Kidney glomerular epithelial cell (primary cell): Measurements from ENCODE around the gene FCER1G.
"Not testable (repeated sequence)": the region's sequence is repeated elsewhere in the genome, so short reads cannot be mapped to it uniquely, and the experiment has no call there.

Source experiments
- DNase-seq: peaks from one replicate; lab custom pipeline; 2025; lab: John Stamatoyannopoulos, UW

The FCER1G gene

DNA sequence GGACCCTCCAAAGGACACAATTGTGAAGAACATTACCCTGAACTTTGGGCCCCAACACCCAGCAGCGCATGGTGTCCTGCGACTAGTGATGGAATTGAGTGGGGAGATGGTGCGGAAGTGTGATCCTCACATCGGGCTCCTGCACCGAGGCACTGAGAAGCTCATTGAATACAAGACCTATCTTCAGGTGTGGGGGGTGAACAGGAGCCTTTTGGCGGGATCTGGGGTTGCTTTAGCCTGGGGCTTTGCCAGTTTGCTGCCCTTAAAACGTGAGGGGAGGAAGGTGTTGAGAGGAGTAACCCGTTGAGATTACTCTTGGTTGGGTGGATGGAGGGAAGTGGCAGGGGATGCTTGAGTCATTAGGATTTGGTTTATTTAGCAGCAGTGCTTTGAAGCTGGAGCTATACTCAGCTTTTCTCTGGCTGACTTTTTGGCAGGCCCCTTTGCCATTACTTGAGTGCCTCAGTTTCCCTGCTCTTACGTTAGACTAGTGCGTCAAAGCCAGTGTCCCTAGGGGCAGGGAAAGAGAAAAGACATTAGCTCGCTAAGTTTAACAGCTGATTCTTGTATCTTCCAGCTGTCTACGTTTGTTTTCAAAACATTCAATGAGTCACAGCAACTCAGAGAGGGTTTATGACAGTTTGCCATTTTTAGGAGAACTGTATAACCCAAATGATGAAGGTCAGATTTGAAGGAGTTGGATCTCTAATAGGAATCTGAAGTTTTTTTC is 8.5 kb upstream of the FCER1G start:
- no peak for DNase-seq

DNA sequence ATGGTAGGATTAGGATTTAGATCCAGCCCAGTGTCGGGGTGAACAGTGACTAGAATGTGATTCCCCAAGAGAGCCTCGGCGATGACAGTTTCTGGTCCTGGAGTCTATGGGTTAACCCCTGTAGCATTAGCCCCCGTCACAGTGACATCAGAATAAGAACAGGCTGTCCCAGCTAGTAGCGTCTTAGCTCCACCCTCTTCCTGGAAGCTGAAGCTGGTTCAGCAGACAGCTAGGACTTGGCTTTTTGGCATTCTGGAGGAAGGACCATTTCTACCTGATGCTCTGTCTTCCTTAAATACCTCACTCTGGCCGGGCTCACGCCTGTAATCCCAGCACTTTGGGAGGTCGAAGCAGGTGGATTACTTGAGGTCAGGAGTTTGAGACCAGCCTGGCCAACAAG is 7.9 kb upstream of the FCER1G start:
- no peak for DNase-seq

- DNase-seq, result peak; percentile 74
Measured at GRCh38 chr1:161209790-161210409, 5.2 kb upstream of the FCER1G start.

- no peak for DNase-seq
Measured at GRCh38 chr1:161214369-161214768, 726 bp upstream of the FCER1G start.

- DNase-seq, result peak; percentile 14
Measured at GRCh38 chr1:161216945-161217712, 2.0 kb downstream of the FCER1G start.

GRCh38 chr1:161217831-161218230 is 2.7 kb downstream of the FCER1G start:
- no peak for DNase-seq

GRCh38 chr1:161218301-161219077 is 3.4 kb downstream of the FCER1G start:
- no peak for DNase-seq

DNA sequence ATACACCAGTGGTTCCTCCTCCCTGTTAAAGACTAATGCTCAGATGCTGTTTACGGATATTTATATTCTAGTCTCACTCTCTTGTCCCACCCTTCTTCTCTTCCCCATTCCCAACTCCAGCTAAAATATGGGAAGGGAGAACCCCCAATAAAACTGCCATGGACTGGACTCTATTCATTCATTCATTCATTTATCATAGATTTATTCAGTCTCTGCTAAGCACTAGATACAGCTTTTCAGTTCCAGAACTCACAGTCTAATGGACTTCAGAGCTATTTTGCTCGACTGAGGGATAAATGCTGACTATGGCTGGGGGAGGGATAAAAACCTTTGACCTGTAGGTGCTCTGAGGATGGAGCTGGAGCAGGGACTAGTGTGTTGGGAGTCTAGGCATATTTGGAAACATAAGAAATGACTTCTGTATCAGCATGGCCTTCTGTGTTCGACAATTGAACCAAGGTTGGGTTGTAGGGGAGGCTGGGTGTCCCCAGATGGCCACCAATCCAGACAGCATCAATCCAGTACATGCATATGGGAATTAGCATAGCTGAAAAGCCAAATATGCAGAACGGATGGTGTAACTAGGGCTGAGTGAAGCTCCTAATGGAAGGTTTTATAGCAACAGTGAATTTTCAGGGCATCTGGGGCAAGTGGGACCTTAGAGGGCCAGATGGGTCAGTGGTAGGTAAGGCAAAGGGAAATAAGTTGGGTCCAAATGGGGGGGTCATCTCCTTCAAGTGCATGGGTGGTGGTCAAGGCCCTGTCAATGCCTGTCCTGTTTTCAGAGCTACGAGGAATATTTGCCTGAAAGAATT is 4.2 kb downstream of the FCER1G start:
- no peak for DNase-seq

DNA sequence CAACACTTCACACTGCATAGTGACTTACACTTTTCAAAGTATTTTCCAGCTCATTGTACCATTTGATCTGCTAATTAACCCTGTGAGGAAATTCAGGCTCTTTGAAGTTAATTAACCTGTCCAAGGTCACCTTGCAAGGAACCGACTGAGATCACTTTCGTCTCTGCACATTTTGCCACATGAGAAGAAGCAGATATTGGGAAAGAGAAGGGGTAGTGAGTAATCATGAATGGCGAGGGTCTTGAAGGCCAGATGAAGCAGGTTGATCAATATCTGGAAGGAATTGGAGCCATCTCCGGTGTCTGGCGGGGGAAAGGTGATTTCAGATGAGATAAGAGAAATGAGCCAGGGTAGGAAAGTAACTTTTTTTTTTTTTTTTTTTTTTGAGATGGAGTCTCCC is 4.9 kb downstream of the FCER1G start:
- no peak for DNase-seq

- no peak for DNase-seq
Measured at GRCh38 chr1:161222175-161223019, 7.3 kb downstream of the FCER1G start.

- DNase-seq, result no peak
Measured at GRCh38 chr1:161223805-161224694, 9.0 kb downstream of the FCER1G start.

GRCh38 chr1:161224695-161225087 is 9.6 kb downstream of the FCER1G start:
- DNase-seq, result not testable (repeated sequence)

GRCh38 chr1:161225178-161225533 is 10.1 kb downstream of the FCER1G start:
- DNase-seq, result no peak

- DNase-seq, result peak; percentile 99
Measured at GRCh38 chr1:161225534-161226319, 10.6 kb downstream of the FCER1G start, which contains the start of gene TOMM40L. TSS of gene TOMM40L (plus strand) at chr1:161226060. CDS start at chr1:161226490, 430 bp downstream.

DNA sequence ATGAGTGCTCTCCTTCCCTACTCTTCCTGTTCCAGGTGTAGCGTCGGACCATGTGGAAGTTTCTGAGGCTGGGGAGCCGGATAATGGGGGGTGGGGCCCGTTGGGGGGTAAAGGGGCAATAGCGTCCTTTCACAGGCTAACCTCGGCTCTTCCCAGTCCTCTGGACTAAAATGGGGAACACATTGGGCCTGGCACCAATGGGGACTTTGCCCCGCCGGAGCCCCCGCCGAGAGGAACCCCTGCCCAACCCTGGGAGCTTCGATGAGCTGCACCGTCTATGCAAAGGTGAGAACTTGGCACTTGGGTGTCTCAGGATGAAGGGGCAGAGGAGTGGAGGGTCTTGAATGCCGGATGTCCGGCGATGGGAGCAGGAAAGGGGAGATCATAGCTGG is 11.2 kb downstream of the FCER1G start:
- DNase-seq, result no peak

GRCh38 chr1:161226759-161227158 is 11.7 kb downstream of the FCER1G start:
- no peak for DNase-seq

DNA sequence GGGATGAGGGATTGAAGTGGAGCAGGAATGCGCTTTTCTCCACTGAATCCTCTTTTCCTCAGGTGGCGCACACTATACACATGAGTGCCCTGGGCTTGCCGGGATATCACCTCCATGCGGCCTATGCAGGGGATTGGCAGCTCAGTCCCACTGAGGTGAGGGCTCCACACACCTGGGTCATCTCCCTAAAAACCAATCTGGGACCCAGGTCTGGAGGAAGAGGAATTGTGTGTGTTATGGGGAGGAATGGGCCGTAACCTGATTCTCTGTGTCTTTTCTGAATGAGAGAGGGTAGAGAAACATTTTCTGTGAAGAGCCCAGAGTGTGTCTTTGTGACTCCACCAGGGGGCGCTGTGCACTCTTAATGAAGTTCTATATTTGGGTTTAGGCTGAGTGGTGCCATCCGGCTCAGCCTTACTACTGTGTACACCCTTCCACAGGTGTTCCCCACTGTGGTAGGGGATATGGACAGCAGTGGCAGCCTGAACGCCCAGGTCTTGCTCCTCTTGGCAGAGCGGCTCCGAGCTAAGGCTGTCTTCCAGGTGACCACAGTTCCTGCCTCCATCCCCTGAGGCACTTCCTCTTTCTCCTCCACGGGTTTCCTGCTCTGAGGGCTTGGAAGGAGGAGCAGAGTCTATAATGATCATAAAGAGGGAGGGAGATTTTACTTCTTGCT is 12.2 kb downstream of the FCER1G start:
- DNase-seq, result peak; percentile 43

- DNase-seq, result no peak
Measured at GRCh38 chr1:161228032-161228431, 12.9 kb downstream of the FCER1G start.
